Measurements from ENCODE around the gene MYLK. TPM values are rescaled to one million over a fixed set of nuclear protein-coding genes. Genes with fewer than 3 reads are reported as not detected.
"Not testable (repeated sequence)": the region's sequence is repeated elsewhere in the genome, so short reads cannot be mapped to it uniquely, and the experiment has no call there.

Gene MYLK
- total RNA-seq, 1 experiment from 2014 or later, result 23.0 TPM

DNA sequence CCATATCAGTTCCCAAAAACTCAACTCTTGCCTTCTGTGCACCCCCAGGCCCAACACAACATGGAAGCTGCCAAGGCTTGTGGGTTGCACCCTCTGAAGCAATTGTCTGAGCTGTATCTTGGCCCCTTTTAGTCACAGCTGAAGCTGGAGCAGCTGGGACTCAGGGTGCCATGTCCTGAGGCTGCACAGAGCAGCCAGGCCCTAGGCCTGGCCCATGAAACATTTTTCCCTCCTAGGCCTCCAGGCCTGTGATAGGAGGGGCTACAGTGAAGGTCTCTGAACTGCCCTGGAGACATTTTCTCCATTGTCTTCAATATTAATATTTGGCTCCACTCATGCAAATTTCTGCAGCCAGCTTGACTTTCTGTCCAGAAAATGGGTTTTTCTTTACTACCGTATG, 8.1 kb upstream of the MYLK start:
- no peak overlapping the region for H3K4me3 ChIP-seq (ENCODE audit: low read depth, low read length)
- CTCF ChIA-PET, result no interaction called here

DNA sequence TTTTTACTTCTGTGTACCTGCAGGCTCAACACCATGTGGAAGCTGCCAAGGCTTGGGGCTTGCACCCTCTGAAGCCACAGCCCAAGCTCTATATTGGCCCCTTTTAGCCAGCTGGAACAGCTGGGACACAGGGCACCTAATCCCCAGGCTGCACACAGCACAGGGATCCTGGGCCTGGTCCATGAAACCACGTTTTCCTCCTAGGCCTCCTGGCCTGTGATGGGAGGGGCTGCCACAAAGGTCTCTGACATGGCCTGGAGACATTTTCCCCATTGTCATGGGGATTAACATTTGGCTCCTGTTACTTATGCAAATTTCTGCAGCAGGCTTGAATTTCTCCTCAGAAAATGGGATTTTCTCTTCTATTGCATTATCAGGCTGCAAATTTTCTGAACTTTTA, 6.9 kb upstream of the MYLK start:
- H3K27me3 ChIP-seq (replicated peaks; ENCODE audit: control insufficient read depth, insufficient read depth, low read length); CTCF ChIA-PET; BruUV-seq (replicated peaks); H3K4me3 ChIP-seq (ENCODE audit: low read depth, low read length); POLR2A ChIA-PET; H3K4me1 Mint-ChIP-seq (ENCODE audit: low read depth, unreplicated experiment); H3K27ac Mint-ChIP-seq (ENCODE audit: unreplicated experiment); DNase-seq; H3K4me1 ChIP-seq; H3K4me3 Mint-ChIP-seq (ENCODE audit: unreplicated experiment); H3K27me3 Mint-ChIP-seq (ENCODE audit: insufficient read depth, unreplicated experiment); H3K36me3 Mint-ChIP-seq (ENCODE audit: insufficient read depth, unreplicated experiment); intact Hi-C loops (cut with micrococcal nuclease; ENCODE audit: unreplicated experiment); H3K36me3 ChIP-seq (ENCODE audit: control insufficient read depth, insufficient read depth, low read length): not testable (repeated sequence)
- H3K9me3 ChIP-seq, result peaks cover 16% of the 10 kb centered on the region; the same call in 1 of the 2 replicates
- peaks cover 11% of the 10 kb centered on the region for H3K9me3 Mint-ChIP-seq (ENCODE audit: unreplicated experiment)

More for the DNA sequence above, 8.1 kb upstream of the MYLK start:
- H3K4me1 ChIP-seq, result no peaks in the 10 kb centered on the region
- BruUV-seq (replicated peaks), result no TSS peak
- no peaks in the 10 kb centered on the region for H3K27me3 ChIP-seq (replicated peaks; ENCODE audit: control insufficient read depth, insufficient read depth, low read length)
- H3K9me3 ChIP-seq, result peaks cover 16% of the 10 kb centered on the region; the same call in 1 of the 2 replicates
- H3K36me3 ChIP-seq (ENCODE audit: control insufficient read depth, insufficient read depth, low read length), result no peaks in the 10 kb centered on the region
- Mint-ChIP-seq H3K27me3 (ENCODE audit: insufficient read depth, unreplicated experiment) (no peaks in the 10 kb centered on the region), H3K27ac (ENCODE audit: unreplicated experiment) (no peak overlapping the region), H3K4me3 (ENCODE audit: unreplicated experiment) (no peak overlapping the region), H3K36me3 (ENCODE audit: insufficient read depth, unreplicated experiment) (no peaks in the 10 kb centered on the region), H3K4me1 (ENCODE audit: low read depth, unreplicated experiment) (no peaks in the 10 kb centered on the region), H3K9me3 (ENCODE audit: unreplicated experiment) (peaks cover 11% of the 10 kb centered on the region)
- no peak for DNase-seq
- TF ChIP-seq CTCF (IDR thresholded peaks at IDR 0.05; ENCODE audit: insufficient read depth in 1 of 2, low read depth in 1 of 2, low read length in 1 of 2, severe bottlenecking in 1 of 2, unreplicated experiment in 1 of 2), result no peak
- intact Hi-C loops (cut with micrococcal nuclease; ENCODE audit: unreplicated experiment), result no loop called here
- POLR2A ChIA-PET, result no interaction called here

- H3K27me3 ChIP-seq (replicated peaks; ENCODE audit: control insufficient read depth, insufficient read depth, low read length); CTCF ChIA-PET; H3K4me3 ChIP-seq (ENCODE audit: low read depth, low read length); H3K4me1 ChIP-seq; H3K36me3 Mint-ChIP-seq (ENCODE audit: insufficient read depth, unreplicated experiment); BruUV-seq (replicated peaks); H3K27ac Mint-ChIP-seq (ENCODE audit: unreplicated experiment); DNase-seq; POLR2A ChIA-PET; H3K4me3 Mint-ChIP-seq (ENCODE audit: unreplicated experiment); H3K36me3 ChIP-seq (ENCODE audit: control insufficient read depth, insufficient read depth, low read length); H3K27me3 Mint-ChIP-seq (ENCODE audit: insufficient read depth, unreplicated experiment); H3K4me1 Mint-ChIP-seq (ENCODE audit: low read depth, unreplicated experiment); intact Hi-C loops (cut with micrococcal nuclease; ENCODE audit: unreplicated experiment): not testable (repeated sequence)
- peaks cover 11% of the 10 kb centered on the region for H3K9me3 Mint-ChIP-seq (ENCODE audit: unreplicated experiment)
- peaks cover 16% of the 10 kb centered on the region; the same call in 1 of the 2 replicates for H3K9me3 ChIP-seq
Observed at GRCh38 chr3:123890162-123890561, 6.0 kb upstream of the MYLK start.

DNA sequence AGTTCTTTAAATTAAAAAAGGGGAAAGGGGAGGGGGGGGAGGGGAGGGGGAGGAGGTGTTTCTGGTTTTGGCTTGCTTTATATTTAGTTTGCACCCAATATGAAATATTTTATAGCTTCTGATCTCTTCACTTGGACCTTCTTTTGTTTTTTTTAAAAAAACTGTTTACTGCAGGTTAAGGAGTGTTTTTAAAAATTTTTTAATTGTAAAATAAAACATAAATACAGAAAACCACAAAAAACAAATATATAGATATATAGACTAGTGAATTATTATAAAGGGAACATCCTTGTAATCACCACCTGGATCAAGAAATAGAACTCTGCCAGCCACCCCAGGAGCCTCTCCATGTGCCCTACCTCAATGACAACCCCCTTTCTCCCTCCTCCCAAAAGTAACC, 861 bp upstream of the MYLK start:
- CTCF ChIA-PET, result no interaction called here
- Histone ChIP-seq H3K27me3 (replicated peaks; ENCODE audit: control insufficient read depth, insufficient read depth, low read length) (no peaks in the 10 kb centered on the region), H3K36me3 (ENCODE audit: control insufficient read depth, insufficient read depth, low read length) (no peaks in the 10 kb centered on the region), H3K4me3 (ENCODE audit: low read depth, low read length) (no peak overlapping the region), H3K9me3 (no peaks in the 10 kb centered on the region), H3K4me1 (no peaks in the 10 kb centered on the region)
- Mint-ChIP-seq H3K9me3 (ENCODE audit: unreplicated experiment) (no peaks in the 10 kb centered on the region), H3K4me3 (ENCODE audit: unreplicated experiment) (no peak overlapping the region), H3K36me3 (ENCODE audit: insufficient read depth, unreplicated experiment) (no peaks in the 10 kb centered on the region), H3K4me1 (ENCODE audit: low read depth, unreplicated experiment) (no peaks in the 10 kb centered on the region), H3K27me3 (ENCODE audit: insufficient read depth, unreplicated experiment) (peaks cover 4% of the 10 kb centered on the region), H3K27ac (ENCODE audit: unreplicated experiment) (no peak overlapping the region)
- no peak for DNase-seq
- POLR2A ChIA-PET, result no interaction called here
- TF ChIP-seq CTCF (IDR thresholded peaks at IDR 0.05; ENCODE audit: insufficient read depth in 1 of 2, low read depth in 1 of 2, low read length in 1 of 2, severe bottlenecking in 1 of 2, unreplicated experiment in 1 of 2), result no peak
- no TSS peak for BruUV-seq (replicated peaks)
- intact Hi-C loops (cut with micrococcal nuclease; ENCODE audit: unreplicated experiment), result no loop called here

Measured in Caco-2 (cell line).